HepG2 (cell line): Measurements from ENCODE around the gene MPIG6B. TPM values are rescaled to one million over a fixed set of nuclear protein-coding genes. Genes with fewer than 3 reads are reported as not detected.

ENCODE experiments used
- ARNTL ChIP-seq: sonication (generic); formaldehyde crosslinking; IDR thresholded peaks from 2 replicates; pipeline ENCODE4 v1.4.0; 2020; ENCODE audit warnings: mild to moderate bottlenecking, missing genetic modification reagents
- FLYWCH1 ChIP-seq: sonication (generic); formaldehyde crosslinking; IDR thresholded peaks from 2 replicates; pipeline ENCODE4 v1.8.1; 2023; ENCODE audit warnings: mild to moderate bottlenecking, missing genetic modification reagents
- MTA1 ChIP-seq: sonication (generic); formaldehyde crosslinking; IDR thresholded peaks from 2 replicates; pipeline ENCODE4 v1.4.0; 2020; ENCODE audit warnings: missing genetic modification reagents, mild to moderate bottlenecking, borderline replicate concordance
- SNRNP70 ChIP-seq: fragments of 200-400 bp; formaldehyde crosslinking; IDR thresholded peaks from 2 replicates; pipeline ENCODE4 v1.6.1; 2017; ENCODE audit warnings: mild to moderate bottlenecking, low read depth, low read length, moderate library complexity
- TP53 ChIP-seq: sonication (generic); formaldehyde crosslinking; conservative IDR thresholded peaks from 2 replicates; pipeline ENCODE4 v1.4.0; 2020; ENCODE audit warnings: missing genetic modification reagents
- USF2 ChIP-seq, 2 experiments: sonication (generic) in 1 of 2; formaldehyde crosslinking in 1 of 2; IDR thresholded peaks; 2 replicates each; pipeline versions ENCODE4 v1.5.1 to v1.6.1; 2011 to 2020; ENCODE audit warnings: borderline replicate concordance in 1 of 2, low read depth in 1 of 2, low read length in 1 of 2, mild to moderate bottlenecking in 1 of 2, missing genetic modification reagents in 1 of 2, moderate library complexity in 1 of 2
- ZBTB40 ChIP-seq, 2 experiments: fragments of 450-650 bp in 1 of 2; sonication (generic) in 1 of 2; formaldehyde crosslinking in 1 of 2; IDR thresholded peaks; 2 replicates each; pipeline versions ENCODE4 v1.6.1 to v1.8.0; 2016 to 2022; ENCODE audit warnings: antibody characterized with exemption in 1 of 2, mild to moderate bottlenecking in 1 of 2, missing genetic modification reagents in 1 of 2
- ZFX ChIP-seq: sonication (generic); formaldehyde crosslinking; IDR thresholded peaks from 2 replicates; pipeline ENCODE4 v1.4.0; 2020; ENCODE audit warnings: mild to moderate bottlenecking, low read depth, missing genetic modification reagents, moderate library complexity
- ZMAT5 ChIP-seq: sonication (generic); formaldehyde crosslinking; IDR thresholded peaks from 2 replicates; pipeline ENCODE4 v1.5.0; 2020; ENCODE audit warnings: mild to moderate bottlenecking, low read depth, missing genetic modification reagents, borderline replicate concordance
- ZNF232 ChIP-seq: sonication (generic); formaldehyde crosslinking; IDR thresholded peaks from 2 replicates; pipeline ENCODE4 v1.4.0; 2020; ENCODE audit warnings: missing genetic modification reagents, borderline replicate concordance
- ZNF331 ChIP-seq: sonication (generic); formaldehyde crosslinking; IDR thresholded peaks from 2 replicates; pipeline ENCODE4 v1.4.0; 2020; ENCODE audit warnings: missing genetic modification reagents
- ZNF547 ChIP-seq: sonication (generic); formaldehyde crosslinking; IDR thresholded peaks from 2 replicates; pipeline ENCODE4 v1.5.1; 2020; ENCODE audit warnings: mild to moderate bottlenecking, missing genetic modification reagents
- ZNF710 ChIP-seq: sonication (generic); formaldehyde crosslinking; IDR thresholded peaks from 2 replicates; pipeline ENCODE4 v1.5.0; 2020; ENCODE audit warnings: mild to moderate bottlenecking, missing genetic modification reagents, borderline replicate concordance
- polyA plus RNA-seq, 8 experiments: library from polyadenylated mRNA; depleted of rRNA in 3 of 8; stranded (reverse) in 7 of 8; unstranded in 1 of 8; fragments of >200 nt; fragmentation: Illumina TruSeq in 4 of 8; extraction: Trizol in 4 of 8; gene quantifications; 2 replicates each; pipeline versions ENCODE4 v1.2.1 to v1.2.3, GENCODE V29; 2011 to 2016; ENCODE audit warnings: low read depth in 4 of 8, missing spikeins in 1 of 8, mixed read lengths in 1 of 8; ENCODE audit not compliant: insufficient read depth in 1 of 8
- total RNA-seq, 5 experiments: library from RNA; depleted of rRNA; stranded (reverse); fragments of >200 nt; fragmentation: Illumina TruSeq; extraction: Trizol; gene quantifications; 2 replicates each; pipeline ENCODE4 v1.2.3, GENCODE V29; 2016; ENCODE audit warnings: low read depth in 1 of 5

MPIG6B gene
- total and polyA plus RNA-seq, 2 of the 13 experiments (the other 11 are each of a cell fraction or from before 2014, with no cell fraction given), result not detected

- TF ChIP-seq ZNF710 (CRISPR knock-in tag) (0 out of 2 replicates have a peak, but pooled peaks have one; percentile 15), ARNTL (CRISPR knock-in tag) (no peak), MTA1 (CRISPR knock-in tag) (peak; percentile 41; the same call in 1 of the 2 replicates), TP53 (CRISPR knock-in tag) (0 out of 2 replicates have a peak, but pooled peaks have one; percentile 16), ZNF547 (CRISPR knock-in tag) (no peak; the same call in 1 of the 2 replicates), ZNF331 (CRISPR knock-in tag) (peak; percentile 84), ZMAT5 (CRISPR knock-in tag) (no peak), ZBTB40 (IDR thresholded peaks at IDR 0.05) (no peak), ZBTB40 (CRISPR knock-in tag; IDR thresholded peaks at IDR 0.05) (peak; percentile 67), ZNF232 (CRISPR knock-in tag) (peak; percentile 41; the same call in 1 of the 2 replicates), SNRNP70 (no peak), FLYWCH1 (CRISPR knock-in tag) (no peak), USF2 (IDR thresholded peaks at IDR 0.05; ENCODE audit: low read depth, low read length) (no peak), USF2 (CRISPR knock-in tag; IDR thresholded peaks at IDR 0.05; ENCODE audit: borderline replicate concordance) (no peak), ZFX (peak; percentile 83)
These were observed 13.0 kb downstream of the MPIG6B start, which contains the start of gene CLIC1 (continued) for GRCh38 chr6:31736021-31736767.
